Epithelial cell of proximal tubule (primary cell): ENCODE data around the gene EPG5. TPM values are rescaled to one million over a fixed set of nuclear protein-coding genes. Genes with fewer than 3 reads are reported as not detected.
"Not testable (repeated sequence)": the region's sequence is repeated elsewhere in the genome, so short reads cannot be mapped to it uniquely, and the experiment has no call there.

Experiments
- DNase-seq: peaks from one replicate; pipeline ENCODE4 v3.0.0-alpha.2; 2011; ENCODE audit warnings: low read depth
- H3K4me3 ChIP-seq: 2 replicates; pipeline ENCODE4 v1.5.1; 2011; ENCODE audit warnings: low read depth, mild to moderate bottlenecking, low read length
- total RNA-seq: library from RNA; depleted of rRNA; stranded (reverse); fragments of >200 nt; gene quantifications from 2 replicates; pipeline ENCODE4 v1.2.3, GENCODE V29; 2015
- TF ChIP-seq, protein P1 (sequence below): conservative IDR thresholded peaks from 2 replicates; pipeline ENCODE4 v1.5.1; 2012; ENCODE audit warnings: low read depth, mild to moderate bottlenecking, low read length

Gene EPG5
- total RNA-seq, 1 donor from 2014 or later: 10.7 TPM

DNA sequence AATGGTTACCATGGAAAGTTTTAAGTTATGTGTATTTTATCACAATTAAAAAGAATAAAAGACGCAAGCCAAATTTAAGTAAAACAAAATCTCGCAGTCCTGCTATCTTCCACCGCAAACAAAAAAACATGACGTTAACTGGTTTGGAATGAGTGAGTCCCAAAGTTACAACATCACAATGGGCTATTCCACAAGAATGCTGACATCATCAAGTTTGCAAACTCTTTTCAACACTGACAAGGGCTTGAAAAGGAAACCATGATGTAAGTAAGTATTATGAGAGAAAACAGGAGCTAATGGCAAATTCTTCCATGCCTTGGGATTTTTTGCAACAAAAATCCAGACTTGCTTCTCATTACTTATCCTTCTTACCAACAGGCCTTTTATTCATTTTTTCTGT is 110.6 kb downstream of the EPG5 start:
- TF ChIP-seq, protein P1, sequence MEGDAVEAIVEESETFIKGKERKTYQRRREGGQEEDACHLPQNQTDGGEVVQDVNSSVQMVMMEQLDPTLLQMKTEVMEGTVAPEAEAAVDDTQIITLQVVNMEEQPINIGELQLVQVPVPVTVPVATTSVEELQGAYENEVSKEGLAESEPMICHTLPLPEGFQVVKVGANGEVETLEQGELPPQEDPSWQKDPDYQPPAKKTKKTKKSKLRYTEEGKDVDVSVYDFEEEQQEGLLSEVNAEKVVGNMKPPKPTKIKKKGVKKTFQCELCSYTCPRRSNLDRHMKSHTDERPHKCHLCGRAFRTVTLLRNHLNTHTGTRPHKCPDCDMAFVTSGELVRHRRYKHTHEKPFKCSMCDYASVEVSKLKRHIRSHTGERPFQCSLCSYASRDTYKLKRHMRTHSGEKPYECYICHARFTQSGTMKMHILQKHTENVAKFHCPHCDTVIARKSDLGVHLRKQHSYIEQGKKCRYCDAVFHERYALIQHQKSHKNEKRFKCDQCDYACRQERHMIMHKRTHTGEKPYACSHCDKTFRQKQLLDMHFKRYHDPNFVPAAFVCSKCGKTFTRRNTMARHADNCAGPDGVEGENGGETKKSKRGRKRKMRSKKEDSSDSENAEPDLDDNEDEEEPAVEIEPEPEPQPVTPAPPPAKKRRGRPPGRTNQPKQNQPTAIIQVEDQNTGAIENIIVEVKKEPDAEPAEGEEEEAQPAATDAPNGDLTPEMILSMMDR: no peak
- no peak overlapping the region for H3K4me3 ChIP-seq
- DNase-seq: no peak

DNA sequence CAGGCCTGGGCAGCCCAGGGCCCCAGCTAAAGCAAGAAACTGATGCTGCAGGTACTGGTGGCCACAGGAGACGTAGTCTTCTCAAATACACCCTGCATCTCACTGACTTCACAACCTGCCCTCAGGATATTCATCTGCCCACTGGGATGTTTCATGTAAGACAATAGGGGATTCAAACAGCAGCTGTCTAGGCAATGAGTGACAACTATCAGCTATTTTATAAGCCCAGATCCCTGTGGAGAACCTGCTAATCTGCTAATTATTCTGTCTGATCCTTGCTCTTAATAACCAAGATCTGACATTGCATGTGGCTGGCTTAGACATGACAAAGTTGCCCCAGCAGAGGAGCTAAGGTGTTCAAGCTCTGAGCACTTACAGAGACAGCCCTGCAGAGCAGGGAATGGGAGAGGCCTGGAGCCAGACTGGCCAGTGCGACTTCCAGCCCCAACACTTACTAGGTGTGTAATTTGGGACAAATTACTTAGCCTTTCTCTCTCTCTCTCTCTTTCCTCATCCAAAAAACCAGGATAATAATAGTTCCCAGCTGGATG is 113.0 kb downstream of the EPG5 start:
- TF ChIP-seq, protein P1: no peak
- no peak for DNase-seq

DNA sequence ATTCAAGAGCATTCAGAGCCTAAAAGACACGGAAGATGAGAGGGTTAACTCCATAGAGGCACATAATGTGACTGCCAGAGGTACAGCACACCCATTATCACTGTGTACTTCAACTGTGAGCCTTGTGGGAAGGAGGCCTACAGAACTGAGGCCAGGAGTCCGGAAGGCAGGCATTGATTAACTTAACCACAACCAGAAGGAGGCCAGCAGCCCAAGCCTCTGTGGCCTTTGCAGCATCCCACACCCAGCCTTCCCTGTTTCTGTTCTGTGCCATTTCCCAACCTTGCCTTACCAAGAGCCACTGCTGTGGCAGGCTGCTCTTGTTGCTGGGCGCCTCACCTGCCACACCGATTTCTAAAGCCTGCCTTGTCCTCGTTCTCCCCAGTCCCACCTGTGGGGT is 114.5 kb downstream of the EPG5 start:
- no peak for DNase-seq
- no peak overlapping the region for H3K4me3 ChIP-seq
- TF ChIP-seq, protein P1: no peak

More for the DNA sequence above, 113.0 kb downstream of the EPG5 start:
- H3K4me3 ChIP-seq: no peak overlapping the region

DNA sequence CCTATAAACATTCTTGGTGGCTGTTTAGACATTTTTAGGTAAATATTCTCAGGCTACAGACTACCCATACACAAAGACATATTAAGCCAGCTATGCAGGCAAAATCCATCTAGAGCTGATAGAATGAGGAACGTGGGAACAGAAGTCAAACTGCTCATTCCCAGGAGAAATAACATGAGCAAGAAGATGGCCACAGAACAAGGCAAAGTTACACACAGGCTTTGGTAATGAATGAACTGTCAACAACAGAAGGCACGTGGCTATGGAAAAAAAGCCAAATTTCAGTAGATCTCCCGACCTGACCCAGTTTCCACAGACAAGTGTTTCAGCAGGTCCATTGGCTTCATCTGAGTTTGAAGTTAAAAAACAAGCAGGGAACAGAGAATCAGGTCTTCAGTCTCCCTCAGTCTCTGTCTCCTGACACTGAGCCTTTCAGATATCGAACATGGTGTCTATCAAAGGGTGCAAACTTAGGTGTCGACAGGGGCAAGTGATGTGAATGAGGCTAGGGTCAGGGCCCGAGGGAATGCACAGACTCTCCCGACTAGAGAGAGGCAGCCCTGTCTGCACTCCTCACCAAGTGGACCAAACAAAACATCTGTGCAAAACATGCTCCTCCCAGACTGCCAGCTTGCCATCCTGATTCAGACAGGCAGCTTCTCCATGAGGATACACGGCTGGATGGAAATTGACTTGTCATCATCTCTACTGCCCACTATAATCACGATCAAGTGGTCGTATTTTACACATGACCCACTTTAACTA is 115.8 kb downstream of the EPG5 start:
- no peak for DNase-seq
- TF ChIP-seq, protein P1: no peak
- H3K4me3 ChIP-seq: no peak overlapping the region

DNA sequence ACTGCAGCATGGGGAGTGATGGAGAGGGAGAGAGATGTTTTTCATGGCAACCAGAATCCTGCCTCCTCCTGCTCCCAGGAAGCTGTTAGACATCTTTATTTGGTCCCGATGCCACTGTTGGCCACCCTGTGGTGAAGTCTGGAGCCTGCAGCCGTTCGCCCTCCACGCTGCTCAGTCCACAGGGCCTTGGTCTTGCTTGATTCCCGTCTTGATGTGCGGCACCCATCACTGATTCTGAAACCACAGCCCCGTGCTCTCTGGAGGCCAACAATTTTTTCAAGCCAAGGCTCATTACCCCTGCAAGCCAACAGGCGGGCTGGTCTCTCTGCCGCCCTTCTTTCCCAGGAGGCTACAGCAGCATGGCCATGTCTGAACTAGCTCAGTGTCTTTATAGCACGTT is 117.1 kb downstream of the EPG5 start:
- no peak overlapping the region for H3K4me3 ChIP-seq
- no peak for DNase-seq
- TF ChIP-seq, protein P1: peak; percentile 61

DNA sequence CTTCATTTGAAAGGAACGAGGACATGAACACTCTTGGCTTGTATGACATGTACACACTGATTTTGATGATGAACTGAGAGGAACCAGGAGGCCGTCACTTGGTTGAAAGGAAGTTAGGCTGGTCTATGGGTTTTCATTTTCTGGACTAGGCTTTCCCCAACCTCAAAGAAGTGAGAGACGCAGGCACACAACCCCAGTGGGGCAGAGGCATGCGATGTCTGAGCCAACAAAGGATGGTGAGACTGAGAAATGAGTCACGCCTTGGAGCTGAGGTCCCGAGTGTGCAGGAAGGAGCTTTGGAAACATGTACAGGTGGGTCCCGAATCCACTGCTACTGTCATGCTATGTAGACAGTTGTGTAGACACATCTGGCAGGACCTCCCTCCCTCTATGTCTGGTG is 117.6 kb downstream of the EPG5 start:
- TF ChIP-seq, protein P1: no peak
- DNase-seq: no peak
- no peak overlapping the region for H3K4me3 ChIP-seq

DNA sequence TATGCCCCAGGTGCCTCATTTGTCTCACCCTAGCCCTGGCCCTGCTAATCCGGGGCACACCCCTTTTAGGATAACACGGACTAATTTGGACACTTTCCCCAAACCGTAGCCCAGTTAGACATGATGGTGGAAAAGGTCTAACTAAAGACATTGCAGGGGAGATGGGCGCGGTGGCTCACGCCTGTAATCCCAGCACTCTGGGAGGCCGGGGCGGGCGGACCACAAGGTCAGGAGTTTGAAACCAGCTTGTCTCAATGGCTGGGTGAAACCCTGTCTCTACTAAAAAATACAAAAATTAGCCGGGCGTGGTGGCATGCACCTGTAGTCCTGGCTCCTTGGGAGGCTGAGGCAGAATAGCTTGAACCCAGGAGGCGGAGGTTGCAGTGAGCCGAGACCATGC is 118.5 kb downstream of the EPG5 start:
- DNase-seq, H3K4me3 ChIP-seq: not testable (repeated sequence)
